ENCODE data around the gene DES. TPM values are rescaled to one million over a fixed set of nuclear protein-coding genes. Genes with fewer than 3 reads are reported as not detected.

DES gene
- total RNA-seq, 4 donors from 2014 or later: 19.4 to 163 (median 37.8) TPM

GRCh38 chr2:219410390-219410789, 7.8 kb upstream of the DES start:
- no peak overlapping the region for H3K4me3 ChIP-seq (ENCODE audit: low read depth, poor library complexity, severe bottlenecking)
- 86 to 88% methylated on average over 8 of the region's 8 CpGs for WGBS, 2 donors
- intact Hi-C loops (cut with DNase I; ENCODE audit: low total_unique reads): no loop called here
- DNase-seq (ENCODE audit: low spot score in 2 of 2): no peak
- TF ChIP-seq POLR2A (IDR thresholded peaks at IDR 0.05) (no peak), CTCF (IDR thresholded peaks at IDR 0.05) (no peak)

GRCh38 chr2:219414857-219415256, 3.3 kb upstream of the DES start:
- no peak for TF ChIP-seq POLR2A (IDR thresholded peaks at IDR 0.05)
- TF ChIP-seq CTCF (IDR thresholded peaks at IDR 0.05): no peak
- H3K4me3 ChIP-seq (ENCODE audit: low read depth, poor library complexity, severe bottlenecking): no peak overlapping the region
- 78 to 83% methylated on average over 4 of the region's 4 CpGs for WGBS, 2 donors
- intact Hi-C loops (cut with DNase I; ENCODE audit: low total_unique reads): no loop called here
- no peak for DNase-seq (ENCODE audit: low spot score in 2 of 2)

GRCh38 chr2:219415580-219416234, 2.5 kb upstream of the DES start:
- H3K4me3 ChIP-seq (ENCODE audit: low read depth, poor library complexity, severe bottlenecking): no peak overlapping the region
- no peak for DNase-seq (ENCODE audit: low spot score in 2 of 2)
- TF ChIP-seq CTCF (IDR thresholded peaks at IDR 0.05) (no peak), POLR2A (IDR thresholded peaks at IDR 0.05) (no peak)
- WGBS, 2 donors: 63 to 66% methylated on average over 5 of the region's 5 CpGs
- intact Hi-C loops (cut with DNase I; ENCODE audit: low total_unique reads): no loop called here

GRCh38 chr2:219416235-219416602, 2.0 kb upstream of the DES start:
- WGBS, 2 donors: 31 to 36% methylated on average over 3 of the region's 3 CpGs
- no peak for DNase-seq (ENCODE audit: low spot score in 2 of 2)
- no peak for TF ChIP-seq POLR2A (IDR thresholded peaks at IDR 0.05)
- no peak for TF ChIP-seq CTCF (IDR thresholded peaks at IDR 0.05)
- H3K4me3 ChIP-seq (ENCODE audit: low read depth, poor library complexity, severe bottlenecking): no peak overlapping the region
- intact Hi-C loops (cut with DNase I; ENCODE audit: low total_unique reads): no loop called here

- no peak for DNase-seq (ENCODE audit: low spot score in 2 of 2)
- intact Hi-C loops (cut with DNase I; ENCODE audit: low total_unique reads): no loop called here
- TF ChIP-seq POLR2A (IDR thresholded peaks at IDR 0.05) (no peak), CTCF (IDR thresholded peaks at IDR 0.05) (no peak)
- WGBS, 2 donors: 58% methylated on average over 4 of the region's 4 CpGs
- no peak overlapping the region for H3K4me3 ChIP-seq (ENCODE audit: low read depth, poor library complexity, severe bottlenecking)
Measured at GRCh38 chr2:219416938-219417337, 1.2 kb upstream of the DES start.

- intact Hi-C loops (cut with DNase I; ENCODE audit: low total_unique reads): no loop called here
- TF ChIP-seq CTCF (IDR thresholded peaks at IDR 0.05): no peak
- no peak for TF ChIP-seq POLR2A (IDR thresholded peaks at IDR 0.05)
- no peak overlapping the region for H3K4me3 ChIP-seq (ENCODE audit: low read depth, poor library complexity, severe bottlenecking)
- 60% methylated on average over 9 of the region's 9 CpGs for WGBS, 2 donors
- no peak for DNase-seq (ENCODE audit: low spot score in 2 of 2)
Measured at GRCh38 chr2:219417374-219417773, 803 bp upstream of the DES start.
